ENCODE data around the gene ZNF552.
"Not testable (repeated sequence)": the region's sequence is repeated elsewhere in the genome, so short reads cannot be mapped to it uniquely, and the experiment has no call there.

Gene ZNF552

GRCh38 chr19:57817976-57818375, 3.3 kb upstream of the ZNF552 start:
- DNase-seq: no peak

- no peak for DNase-seq
Observed at GRCh38 chr19:57816652-57817051, 1.9 kb upstream of the ZNF552 start.

GRCh38 chr19:57815247-57816075, 748 bp upstream of the ZNF552 start:
- DNase-seq: no peak

- DNase-seq: no peak
Observed at GRCh38 chr19:57813919-57814504, 701 bp downstream of the ZNF552 start.

- not testable (repeated sequence) for DNase-seq
Observed at GRCh38 chr19:57812975-57813820, 1.5 kb downstream of the ZNF552 start.

GRCh38 chr19:57812226-57812625, 2.5 kb downstream of the ZNF552 start:
- DNase-seq: no peak

- not testable (repeated sequence) for DNase-seq
Observed at GRCh38 chr19:57810410-57811295, 4.1 kb downstream of the ZNF552 start.

- DNase-seq: no peak
Observed at GRCh38 chr19:57807541-57807940, 7.2 kb downstream of the ZNF552 start.

- DNase-seq: no peak
Observed at GRCh38 chr19:57803594-57804325, 11.0 kb downstream of the ZNF552 start.

GRCh38 chr19:57803265-57803593, 11.5 kb downstream of the ZNF552 start:
- no peak for DNase-seq

GRCh38 chr19:57802269-57802668, 12.4 kb downstream of the ZNF552 start:
- no peak for DNase-seq

- DNase-seq: no peak
Observed at GRCh38 chr19:57800696-57801095, 14.0 kb downstream of the ZNF552 start.

GRCh38 chr19:57796580-57796979, 18.1 kb downstream of the ZNF552 start:
- DNase-seq: not testable (repeated sequence)

GRCh38 chr19:57789288-57789687, 25.4 kb downstream of the ZNF552 start:
- DNase-seq: no peak

- DNase-seq: no peak
Observed at GRCh38 chr19:57788114-57788692, 26.5 kb downstream of the ZNF552 start.

- no peak for DNase-seq
Observed at GRCh38 chr19:57786906-57787305, 27.8 kb downstream of the ZNF552 start.

- no peak for DNase-seq
Observed at GRCh38 chr19:57786286-57786685, 28.4 kb downstream of the ZNF552 start.

- DNase-seq: no peak
Observed at GRCh38 chr19:57779220-57779845, 35.4 kb downstream of the ZNF552 start.

- DNase-seq: no peak
Observed at GRCh38 chr19:57778336-57778735, 36.4 kb downstream of the ZNF552 start.

GRCh38 chr19:57776764-57777296, 37.9 kb downstream of the ZNF552 start:
- no peak for DNase-seq

- no peak for DNase-seq
Observed at GRCh38 chr19:57773488-57773887, 41.2 kb downstream of the ZNF552 start.
